K562 (cell line): ENCODE measurements around the gene GMPR2. TPM values are rescaled to one million over a fixed set of nuclear protein-coding genes. Genes with fewer than 3 reads are reported as not detected.

ENCODE experiments used
- ATAC-seq: fragments of 200-7000 bp; cut with Tn5 transposase; 3 replicates; pipeline ENCODE4 v1.9.1; 2020; ENCODE audit warnings: moderate library complexity
- BruUV-seq: library from RNA; stranded (reverse); fragments of 400-500 nt; replicated peaks from 2 replicates; lab custom pipeline; 2021; lab: Mats Ljungman, UMichigan
- CTCF ChIA-PET: fragments of 300-600 bp; formaldehyde crosslinking; extraction: SDS; loops from one replicate; lab custom pipeline; 2021; ENCODE audit warnings: low intra/inter-chr PET ratio; lab: Yijun Ruan, JAX
- POLR2A ChIA-PET: fragments of 300-600, 350-650 bp; sonication (Branson Sonifier 250); formaldehyde crosslinking; extraction: SDS; loops from one replicate; lab custom pipeline; 2021; ENCODE audit warnings: antibody characterized with exemption, inconsistent platforms; lab: Yijun Ruan, JAX
- DNase-seq, 4 experiments: peaks; one replicate each; pipeline versions ENCODE4 v3.0.0 to v3.0.0-alpha.2; 2011 to 2018; ENCODE audit warnings: low spot score in 3 of 4, mixed read lengths in 3 of 4; ENCODE audit errors: extremely low read depth in 1 of 4
- FAIRE-seq: peaks from 2 replicates; lab custom pipeline; 2011; peaks lifted over from hg19 to GRCh38; lab: Jason Lieb, UNC
- H2AFZ ChIP-seq: 2 replicates; pipeline ENCODE4 v1.6.0; 2011; ENCODE audit warnings: low read depth, low read length, control low read depth, inconsistent platforms
- H3K27ac ChIP-seq: fragments of 200-600 bp; 3 replicates; pipeline ENCODE4 v1.8.0; 2011; ENCODE audit warnings: low read depth, mild to moderate bottlenecking, control low read depth, inconsistent platforms, low read length, moderate library complexity, mixed read lengths; ENCODE audit errors: extremely low read depth
- H3K27me3 ChIP-seq, 2 experiments: fragments of 300-600 bp in 1 of 2; 2 replicates in 1 of 2; 3 replicates in 1 of 2; pipeline versions ENCODE4 v1.6.0 to v1.8.0; 2011; ENCODE audit warnings: inconsistent platforms in 2 of 2, low read length in 2 of 2, mild to moderate bottlenecking in 1 of 2, mixed read lengths in 1 of 2, moderate library complexity in 1 of 2; ENCODE audit not compliant: control insufficient read depth in 2 of 2, insufficient read depth in 2 of 2
- H3K36me3 ChIP-seq: fragments of 300-600 bp; 3 replicates; pipeline ENCODE4 v1.8.0; 2011; ENCODE audit warnings: mild to moderate bottlenecking, low read length, inconsistent platforms; ENCODE audit not compliant: control insufficient read depth, insufficient read depth
- H3K4me1 ChIP-seq, 2 experiments: fragments of 200-600 bp in 1 of 2; replicated peaks in 1 of 2; 2 replicates in 1 of 2; 3 replicates in 1 of 2; pipeline versions ENCODE4 v1.5.1 to v1.8.0; 2011; ENCODE audit warnings: inconsistent platforms in 2 of 2, low read length in 2 of 2, mild to moderate bottlenecking in 1 of 2, mixed read lengths in 1 of 2, moderate library complexity in 1 of 2; ENCODE audit not compliant: control insufficient read depth in 2 of 2, insufficient read depth in 2 of 2
- H3K4me2 ChIP-seq: 2 replicates; pipeline ENCODE4 v1.6.1; 2011; ENCODE audit warnings: low read length, control low read depth, inconsistent platforms, mixed read lengths; ENCODE audit not compliant: insufficient read depth
- H3K4me3 ChIP-seq: fragments of 200-600 bp; sonication (generic), shearing (Covaris generic); 2 replicates; pipeline ENCODE4 v1.5.1; 2016; ENCODE audit warnings: control low read depth, inconsistent platforms
- H3K79me2 ChIP-seq: fragments of 200-600 bp; 3 replicates; pipeline ENCODE4 v1.8.0; 2011; ENCODE audit warnings: low read length, inconsistent platforms; ENCODE audit not compliant: control insufficient read depth, insufficient read depth
- H3K9ac ChIP-seq, 2 experiments: 2 replicates each; pipeline versions ENCODE4 v1.6.0 to v1.6.1; 2011; ENCODE audit warnings: low read depth in 2 of 2, low read length in 2 of 2, control low read depth in 1 of 2, inconsistent platforms in 1 of 2, mild to moderate bottlenecking in 1 of 2, mixed read lengths in 1 of 2; ENCODE audit not compliant: insufficient read depth in 1 of 2
- H3K9me1 ChIP-seq: one replicate; pipeline ENCODE4 v1.6.0; 2011; ENCODE audit warnings: inconsistent platforms, mild to moderate bottlenecking, low read length, moderate library complexity; ENCODE audit not compliant: control insufficient read depth, insufficient read depth
- H3K9me3 ChIP-seq: replicated peaks from 2 replicates; pipeline ENCODE4 v1.5.1; 2011; ENCODE audit warnings: low read depth, low read length, inconsistent platforms; ENCODE audit not compliant: control insufficient read depth, insufficient read depth
- H4K20me1 ChIP-seq: replicated peaks from 2 replicates; pipeline ENCODE4 v1.6.1; 2011; ENCODE audit warnings: low read length, inconsistent platforms, mixed read lengths; ENCODE audit not compliant: control insufficient read depth, insufficient read depth
- C11orf30 ChIP-seq: fragments of 450-650 bp; IDR thresholded peaks from 2 replicates; pipeline ENCODE4 v1.6.1; 2016; ENCODE audit warnings: low read depth, mild to moderate bottlenecking
- FOXA3 ChIP-seq, 2 experiments: fragments of 450-650 bp in 1 of 2; sonication (generic) in 1 of 2; formaldehyde crosslinking; IDR thresholded peaks in 1 of 2; conservative IDR thresholded peaks in 1 of 2; 2 replicates each; pipeline versions ENCODE4 v1.4.0 to v1.8.0; 2020 to 2022; ENCODE audit warnings: mild to moderate bottlenecking in 2 of 2, missing genetic modification reagents in 1 of 2
- HEY1 ChIP-seq: fragments of 250-450 bp; sonication (Bioruptor Pico); IDR thresholded peaks from 2 replicates; pipeline ENCODE4 v1.5.0; 2020; ENCODE audit warnings: mild to moderate bottlenecking, moderate library complexity, borderline replicate concordance
- KDM1A ChIP-seq, 2 experiments: fragments of 450-650 bp; IDR thresholded peaks; 2 replicates each; pipeline ENCODE4 v1.6.1; 2016; ENCODE audit warnings: mild to moderate bottlenecking in 2 of 2
- RAD51 ChIP-seq: fragments of 450-650 bp; IDR thresholded peaks from 2 replicates; pipeline ENCODE4 v1.7.1; 2016; ENCODE audit warnings: low read depth, mild to moderate bottlenecking, borderline replicate concordance
- TCF3 ChIP-seq: sonication (generic); formaldehyde crosslinking; IDR thresholded peaks from 2 replicates; pipeline ENCODE4 v1.4.0; 2020; ENCODE audit warnings: mild to moderate bottlenecking, missing genetic modification reagents
- WGBS: fragments of 100-300 bp; shearing (Covaris generic); methylation state at CpG from one replicate; pipeline ENCODE4 v1.1.6; 2016; ENCODE audit warnings: low coverage, mixed read lengths; ENCODE audit not compliant: insufficient coverage; ENCODE audit errors: missing lambda C conversion rate; 5-methylcytosine and 5-hydroxymethylcytosine counted together
- in situ Hi-C: fragments of 300-500 bp; cut with MboI; formaldehyde crosslinking; loops from 4 replicates; pipeline ENCODE4 v1.15.0; 2018; ENCODE audit warnings: inconsistent platforms, mixed read lengths
- intact Hi-C: fragments of 100-400 bp; cut with micrococcal nuclease; formaldehyde crosslinking; loops from 2 replicates; pipeline ENCODE4 v1.14.2; 2022
- polyA plus RNA-seq, 8 experiments: library from polyadenylated mRNA; depleted of rRNA in 4 of 8; stranded (reverse) in 5 of 8; unstranded in 3 of 8; fragments of >200 nt; fragmentation: Nextera tagmentation in 2 of 8; fragmentation: Illumina TruSeq in 1 of 8; extraction: Ambion mirVana in 2 of 8; extraction: Trizol in 1 of 8; gene quantifications; 2 replicates each; pipeline versions ENCODE4 v1.2.1 to v1.2.3, GENCODE V29; 2011 to 2014; ENCODE audit warnings: inconsistent platforms in 1 of 8, missing spikeins in 1 of 8
- total RNA-seq, 7 experiments: library from RNA; depleted of rRNA in 6 of 7; stranded (reverse); fragments of >200 nt in 6 of 7; fragmentation: Illumina TruSeq in 2 of 7; extraction: Trizol in 2 of 7; gene quantifications; 2 replicates each; pipeline versions ENCODE4 v1.2.1 to v1.2.3, GENCODE V29; 2011 to 2021; ENCODE audit warnings: low replicate concordance in 1 of 7
- TF ChIP-seq, protein P1 (sequence below): sonication (generic); formaldehyde crosslinking; IDR thresholded peaks from 2 replicates; pipeline ENCODE4 v1.8.1; 2023; ENCODE audit warnings: mild to moderate bottlenecking, missing genetic modification reagents

The GMPR2 gene
- total and polyA plus RNA-seq, 9 of the 15 experiments (the other 6 are each of a cell fraction or from before 2014, with no cell fraction given) = 26.4 to 67.4 (median 36.3) TPM

DNA sequence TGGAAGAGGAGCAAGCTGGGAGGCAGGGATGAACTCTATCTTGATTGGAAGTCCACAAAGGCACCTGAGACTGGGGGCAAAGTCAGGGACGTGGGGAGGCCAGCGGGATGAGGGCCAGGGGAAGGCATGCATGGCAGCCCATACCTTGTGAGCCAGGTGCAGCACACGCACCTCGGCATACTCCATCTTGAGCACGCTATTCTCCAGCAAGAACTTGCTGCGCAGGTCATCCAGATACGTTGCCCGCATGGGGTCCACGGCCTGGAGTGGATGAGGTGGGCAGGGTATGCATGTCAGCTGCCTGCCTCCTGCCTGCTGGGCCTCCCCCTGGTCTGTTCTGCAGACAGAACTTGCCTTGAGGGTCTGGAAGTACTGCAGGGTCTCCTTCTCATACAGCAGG, 34.8 kb downstream of the GMPR2 start:
- Histone ChIP-seq H4K20me1 (no peaks in the 10 kb centered on the region; the same call in 1 of the 2 replicates), H3K4me3 (no peak overlapping the region), H3K4me1 (peaks cover 8 to 26% of the 10 kb centered on the region in 2 experiments; a peak in 4 of 5 replicates), H3K9me1 (no peaks in the 10 kb centered on the region), H3K4me2 (no peak overlapping the region), H3K9ac (peak overlapping the region in 1 of 2 experiments; percentile 52; a peak in 1 of 4 replicates), H3K27ac (no peak overlapping the region), H3K27me3 (no peaks in the 10 kb centered on the region), H2AFZ (no peak overlapping the region), H3K9me3 (no peaks in the 10 kb centered on the region), H3K79me2 (peaks cover 9% of the 10 kb centered on the region; the same call in 1 of the 3 replicates), H3K36me3 (no peaks in the 10 kb centered on the region)
- WGBS = 77% methylated on average over 8 of the region's 9 CpGs
- intact Hi-C loops = no loop called here
- ChIA-PET CTCF (no interaction called here), POLR2A (interaction anchor here (0.6 to 1.4 kb wide), 2 partner anchors 12 to 25 kb away, joined by 3 read pairs; partner anchors contain the start of gene TINF2)
- in situ Hi-C loops = no loop called here
- DNase-seq (no peak), FAIRE-seq (no peak), ATAC-seq (no peak)
- TF ChIP-seq C11orf30 (no peak), KDM1A (IDR thresholded peaks at IDR 0.05) (no peak), TCF3 (CRISPR knock-in tag) (no peak), FOXA3 (CRISPR knock-in tag; conservative IDR thresholded peaks at IDR 0.05 in 1 of 2, IDR thresholded peaks at IDR 0.05 in 1 of 2) (no peak), RAD51 (no peak), HEY1 (no peak)
- TF ChIP-seq, protein P1, sequence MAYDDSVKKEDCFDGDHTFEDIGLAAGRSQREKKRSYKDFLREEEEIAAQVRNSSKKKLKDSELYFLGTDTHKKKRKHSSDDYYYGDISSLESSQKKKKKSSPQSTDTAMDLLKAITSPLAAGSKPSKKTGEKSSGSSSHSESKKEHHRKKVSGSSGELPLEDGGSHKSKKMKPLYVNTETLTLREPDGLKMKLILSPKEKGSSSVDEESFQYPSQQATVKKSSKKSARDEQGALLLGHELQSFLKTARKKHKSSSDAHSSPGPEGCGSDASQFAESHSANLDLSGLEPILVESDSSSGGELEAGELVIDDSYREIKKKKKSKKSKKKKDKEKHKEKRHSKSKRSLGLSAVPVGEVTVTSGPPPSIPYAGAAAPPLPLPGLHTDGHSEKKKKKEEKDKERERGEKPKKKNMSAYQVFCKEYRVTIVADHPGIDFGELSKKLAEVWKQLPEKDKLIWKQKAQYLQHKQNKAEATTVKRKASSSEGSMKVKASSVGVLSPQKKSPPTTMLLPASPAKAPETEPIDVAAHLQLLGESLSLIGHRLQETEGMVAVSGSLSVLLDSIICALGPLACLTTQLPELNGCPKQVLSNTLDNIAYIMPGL (CRISPR knock-in tag) = no peak
- no TSS peak for BruUV-seq
